NCI-H1694 (cell line): ENCODE results near the gene MAGEB4.

ENCODE experiments used
- DNase-seq: peaks from one replicate; lab custom pipeline; 2025; lab: John Stamatoyannopoulos, UW

The MAGEB4 gene

DNA sequence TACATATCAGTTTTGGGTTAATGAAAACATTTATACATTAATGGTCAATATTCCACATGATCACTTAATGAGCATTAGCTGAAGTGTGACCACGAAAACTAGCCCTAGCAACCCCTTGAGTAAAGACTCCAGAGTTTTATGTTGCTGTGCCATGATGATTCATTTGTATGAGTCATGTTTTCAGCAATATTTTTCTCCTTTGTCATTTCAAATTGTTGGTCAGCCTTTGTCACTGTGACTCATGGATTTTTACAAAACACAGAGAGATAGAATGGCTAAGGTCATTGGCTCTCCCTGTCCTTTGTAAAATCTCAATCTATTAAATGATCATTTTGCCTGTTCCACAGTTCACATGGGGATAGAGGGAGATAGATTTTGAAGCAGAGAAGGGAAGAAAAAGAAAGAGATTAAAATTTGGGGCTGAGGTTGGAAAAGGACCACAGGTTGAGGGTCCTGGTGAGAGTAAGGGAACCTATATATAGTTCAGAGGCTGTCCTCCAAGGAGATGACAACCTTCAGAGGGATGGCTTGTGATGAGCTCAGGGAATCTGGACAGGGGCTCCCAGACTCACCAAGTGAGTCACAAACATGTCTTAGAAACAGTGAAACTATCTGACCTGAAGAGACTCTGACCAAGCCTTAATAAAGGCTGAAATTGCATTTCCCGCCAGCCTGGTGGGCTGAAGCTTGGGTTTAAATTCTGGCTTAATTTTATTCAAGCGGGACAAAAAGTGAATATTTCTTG lies 41.8 kb downstream of the MAGEB4 start:
- no peak for DNase-seq
